ENCODE data around the gene APMAP.

Gene APMAP

DNA sequence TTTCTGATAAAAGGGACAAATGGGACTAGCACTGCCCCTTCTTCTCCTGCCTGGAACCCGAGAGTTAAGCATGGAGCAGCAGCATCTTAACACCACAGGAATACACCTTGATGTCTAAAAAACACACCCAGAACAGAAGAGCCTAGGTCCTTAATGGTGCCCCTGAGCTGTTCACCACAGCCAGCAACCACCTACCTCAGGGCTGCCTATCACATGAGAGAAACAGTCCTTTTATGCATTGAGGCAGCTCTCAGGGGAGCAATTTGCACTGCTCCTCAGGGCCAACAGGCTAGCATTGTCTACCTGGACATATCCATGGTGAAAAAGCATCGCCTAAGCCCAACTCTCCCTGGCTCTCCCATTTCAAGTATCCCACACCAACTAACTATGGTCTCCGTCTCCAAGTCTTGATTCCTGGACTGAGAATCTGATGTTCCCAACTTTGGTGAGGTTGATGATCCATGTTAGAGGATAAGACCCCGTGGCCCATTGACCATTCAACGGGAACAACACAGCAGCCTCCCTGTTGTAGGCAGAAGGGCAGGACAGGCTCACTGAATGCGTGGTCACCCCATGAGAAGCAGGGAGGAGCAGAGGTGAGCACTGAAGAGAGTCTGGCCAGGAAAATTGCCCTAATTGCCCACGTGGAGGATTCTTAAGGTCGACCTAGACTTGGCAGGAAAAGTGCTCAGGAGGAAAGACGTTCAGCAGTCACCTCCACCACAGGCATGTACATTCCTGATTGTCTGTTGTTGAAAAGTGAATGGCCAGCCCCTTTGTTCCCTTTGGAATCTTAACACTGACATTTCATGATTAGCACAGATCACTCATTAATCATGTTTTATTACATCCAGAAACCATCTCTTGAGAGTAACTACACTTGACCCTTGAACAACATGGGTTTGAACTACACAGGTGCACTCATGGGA, 4.2 kb upstream of the APMAP start:
- TF ChIP-seq, protein P1, sequence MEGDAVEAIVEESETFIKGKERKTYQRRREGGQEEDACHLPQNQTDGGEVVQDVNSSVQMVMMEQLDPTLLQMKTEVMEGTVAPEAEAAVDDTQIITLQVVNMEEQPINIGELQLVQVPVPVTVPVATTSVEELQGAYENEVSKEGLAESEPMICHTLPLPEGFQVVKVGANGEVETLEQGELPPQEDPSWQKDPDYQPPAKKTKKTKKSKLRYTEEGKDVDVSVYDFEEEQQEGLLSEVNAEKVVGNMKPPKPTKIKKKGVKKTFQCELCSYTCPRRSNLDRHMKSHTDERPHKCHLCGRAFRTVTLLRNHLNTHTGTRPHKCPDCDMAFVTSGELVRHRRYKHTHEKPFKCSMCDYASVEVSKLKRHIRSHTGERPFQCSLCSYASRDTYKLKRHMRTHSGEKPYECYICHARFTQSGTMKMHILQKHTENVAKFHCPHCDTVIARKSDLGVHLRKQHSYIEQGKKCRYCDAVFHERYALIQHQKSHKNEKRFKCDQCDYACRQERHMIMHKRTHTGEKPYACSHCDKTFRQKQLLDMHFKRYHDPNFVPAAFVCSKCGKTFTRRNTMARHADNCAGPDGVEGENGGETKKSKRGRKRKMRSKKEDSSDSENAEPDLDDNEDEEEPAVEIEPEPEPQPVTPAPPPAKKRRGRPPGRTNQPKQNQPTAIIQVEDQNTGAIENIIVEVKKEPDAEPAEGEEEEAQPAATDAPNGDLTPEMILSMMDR (IDR thresholded peaks at IDR 0.05; ENCODE audit: low read length) = no peak
- no peak for TF ChIP-seq EZH2phosphoT487 (IDR thresholded peaks at IDR 0.05; ENCODE audit: low read length)
- no peak for TF ChIP-seq EZH2 (optimal IDR thresholded peaks at IDR 0.05; ENCODE audit: low read depth, low read length)
- Histone ChIP-seq H2AFZ (ENCODE audit: low read length) (no peak overlapping the region), H3F3A (ENCODE audit: insufficient read depth, low read length) (no peaks in the 10 kb centered on the region), H3K9ac (ENCODE audit: low read length) (no peak overlapping the region), H3K4me3 (ENCODE audit: low read length) (no peak overlapping the region), H3K27me3 (replicated peaks; ENCODE audit: insufficient read depth, low read length) (no peaks in the 10 kb centered on the region), H3K4me2 (ENCODE audit: low read depth, low read length) (no peak overlapping the region), H4K20me1 (ENCODE audit: insufficient read depth, low read length) (no peaks in the 10 kb centered on the region), H3K27ac (ENCODE audit: low read length) (no peak overlapping the region), H3K9me2 (replicated peaks; ENCODE audit: insufficient read depth, low read length) (no peaks in the 10 kb centered on the region), H3K4me1 (ENCODE audit: low read length) (peaks cover 17% of the 10 kb centered on the region; the same call in 1 of the 2 replicates), H3K36me3 (replicated peaks; ENCODE audit: insufficient read depth, low read length) (no peaks in the 10 kb centered on the region), H3K79me2 (ENCODE audit: low read length) (peaks cover 7% of the 10 kb centered on the region), H3K9me3 (replicated peaks; ENCODE audit: insufficient read depth, low read length) (no peaks in the 10 kb centered on the region)
- no peak for DNase-seq

DNA sequence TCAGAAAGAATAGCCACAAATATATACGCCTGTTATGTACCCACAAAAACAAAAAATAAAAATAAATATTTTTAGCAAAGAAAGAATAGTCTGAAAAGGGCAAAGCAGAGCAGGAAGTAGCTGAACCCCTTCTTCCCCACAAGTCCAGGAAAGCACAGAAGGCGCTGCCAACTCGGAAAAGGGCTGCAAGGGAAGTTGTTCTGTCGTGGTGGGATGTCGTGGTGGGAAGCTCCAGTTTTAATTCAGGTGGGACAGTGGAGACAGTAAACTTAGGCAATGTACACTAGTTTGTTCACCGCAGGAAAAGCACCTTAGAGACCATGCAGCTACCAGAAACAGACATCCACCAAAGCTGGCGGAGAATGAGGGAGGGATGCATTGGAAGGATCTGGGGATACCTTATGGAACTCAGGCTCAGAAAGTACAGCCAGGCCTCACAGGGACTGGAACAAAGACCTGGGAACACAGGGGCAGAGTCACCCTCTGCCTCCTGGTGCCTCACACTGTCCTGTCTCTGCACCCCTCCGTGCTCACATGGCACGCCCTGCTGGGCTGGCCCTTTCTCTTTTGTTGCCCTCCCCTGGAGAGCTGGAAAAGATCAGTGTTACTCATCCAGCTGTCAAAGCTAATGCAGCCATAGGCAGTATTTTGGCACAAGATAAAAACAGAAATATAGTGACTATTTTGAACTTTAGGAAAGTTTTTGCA, 3.3 kb upstream of the APMAP start:
- Histone ChIP-seq H3K9me2 (replicated peaks; ENCODE audit: insufficient read depth, low read length) (no peaks in the 10 kb centered on the region), H3K36me3 (replicated peaks; ENCODE audit: insufficient read depth, low read length) (no peaks in the 10 kb centered on the region), H3K9me3 (replicated peaks; ENCODE audit: insufficient read depth, low read length) (no peaks in the 10 kb centered on the region), H3K79me2 (ENCODE audit: low read length) (peaks cover 16% of the 10 kb centered on the region), H3F3A (ENCODE audit: insufficient read depth, low read length) (no peaks in the 10 kb centered on the region), H3K27ac (ENCODE audit: low read length) (no peak overlapping the region), H3K9ac (ENCODE audit: low read length) (no peak overlapping the region), H3K4me3 (ENCODE audit: low read length) (no peak overlapping the region), H3K4me1 (ENCODE audit: low read length) (peaks cover 25% of the 10 kb centered on the region), H2AFZ (ENCODE audit: low read length) (no peak overlapping the region), H4K20me1 (ENCODE audit: insufficient read depth, low read length) (no peaks in the 10 kb centered on the region), H3K4me2 (ENCODE audit: low read depth, low read length) (no peak overlapping the region), H3K27me3 (replicated peaks; ENCODE audit: insufficient read depth, low read length) (no peaks in the 10 kb centered on the region)
- DNase-seq = no peak
- TF ChIP-seq EZH2 (optimal IDR thresholded peaks at IDR 0.05; ENCODE audit: low read depth, low read length) (no peak), EZH2phosphoT487 (IDR thresholded peaks at IDR 0.05; ENCODE audit: low read length) (no peak)
- TF ChIP-seq, protein P1 (IDR thresholded peaks at IDR 0.05; ENCODE audit: low read length) = no peak

DNA sequence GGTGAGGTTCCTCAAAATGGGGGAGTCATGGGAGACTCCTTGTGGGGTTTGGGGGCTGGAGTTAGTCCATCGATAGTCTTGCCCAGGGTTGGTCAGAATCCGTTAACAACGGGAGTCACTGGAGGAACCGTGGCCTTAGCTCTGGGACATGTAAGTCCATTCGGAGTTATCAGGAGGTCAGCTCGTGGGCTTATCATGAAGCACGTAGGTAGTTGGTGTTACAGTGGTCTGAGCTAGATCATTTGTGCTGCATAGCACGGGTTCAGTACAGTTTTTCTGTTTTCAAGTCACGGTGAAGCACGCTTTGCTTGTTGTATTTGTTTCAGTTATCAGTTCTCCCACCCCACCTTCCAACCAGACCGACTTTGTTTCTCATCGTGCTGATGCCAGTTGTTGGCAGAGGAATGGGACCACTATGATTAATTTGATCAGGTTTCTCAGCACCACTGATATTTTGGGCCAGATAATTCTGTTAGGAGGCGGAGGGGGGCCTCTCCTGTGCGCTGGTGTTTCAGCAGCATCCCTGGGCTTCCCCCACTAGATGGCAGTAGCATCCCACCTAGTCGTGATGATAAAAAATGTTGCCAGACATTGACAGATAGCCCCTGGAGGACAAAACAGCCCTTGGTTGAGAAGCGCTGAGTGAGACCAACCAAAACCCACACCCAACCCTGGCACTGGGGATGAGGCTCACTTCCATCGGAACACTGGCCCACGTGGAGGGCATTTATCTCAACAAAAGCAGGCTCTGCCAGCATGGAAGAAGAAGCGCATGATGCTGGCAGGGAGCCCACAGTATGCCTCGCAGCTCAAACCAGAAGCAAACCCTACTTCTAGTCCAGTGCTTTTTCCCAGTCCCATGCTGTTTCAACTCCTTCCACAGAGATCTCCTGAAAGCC, 2.2 kb upstream of the APMAP start:
- H3K9me2 ChIP-seq (replicated peaks; ENCODE audit: insufficient read depth, low read length) = no peaks in the 10 kb centered on the region
- no peak overlapping the region for H3K9ac ChIP-seq (ENCODE audit: low read length)
- peaks cover 33% of the 10 kb centered on the region for H3K4me1 ChIP-seq (ENCODE audit: low read length)
- H2AFZ ChIP-seq (ENCODE audit: low read length) = no peak overlapping the region
- no peak overlapping the region for H3K4me3 ChIP-seq (ENCODE audit: low read length)
- no peaks in the 10 kb centered on the region for H3K9me3 ChIP-seq (replicated peaks; ENCODE audit: insufficient read depth, low read length)
- H3K36me3 ChIP-seq (replicated peaks; ENCODE audit: insufficient read depth, low read length) = no peaks in the 10 kb centered on the region
- no peak overlapping the region for H3K4me2 ChIP-seq (ENCODE audit: low read depth, low read length)
- TF ChIP-seq, protein P1 (IDR thresholded peaks at IDR 0.05; ENCODE audit: low read length) = peak; percentile 91
- no peak for TF ChIP-seq EZH2 (optimal IDR thresholded peaks at IDR 0.05; ENCODE audit: low read depth, low read length)
- no peak overlapping the region for H3K27ac ChIP-seq (ENCODE audit: low read length)
- no peaks in the 10 kb centered on the region for H3K27me3 ChIP-seq (replicated peaks; ENCODE audit: insufficient read depth, low read length)
- no peaks in the 10 kb centered on the region for H4K20me1 ChIP-seq (ENCODE audit: insufficient read depth, low read length)
- peak; percentile 78 for DNase-seq
- no peaks in the 10 kb centered on the region for H3F3A ChIP-seq (ENCODE audit: insufficient read depth, low read length)
- peaks cover 27% of the 10 kb centered on the region for H3K79me2 ChIP-seq (ENCODE audit: low read length)
